Measurements from ENCODE around the gene TOX3.

The TOX3 gene

GRCh38 chr16:52460639-52461178 lies 86.2 kb downstream of the TOX3 start:
- H3K4me1 ChIP-seq (ENCODE audit: control insufficient read depth in 1 of 2, insufficient read depth in 1 of 2, low read depth in 1 of 2, low read length in 1 of 2) = no peaks in the 10 kb centered on the region
- no peak overlapping the region for H3K4me3 ChIP-seq (ENCODE audit: low read depth in 1 of 2, low read length in 1 of 2)
- H3K27ac ChIP-seq = no peak overlapping the region
- no peaks in the 10 kb centered on the region for H3K9me3 ChIP-seq
- no peaks in the 10 kb centered on the region for H3K36me3 ChIP-seq
- H3K27me3 ChIP-seq = no peaks in the 10 kb centered on the region
- TF ChIP-seq CTCF (IDR thresholded peaks at IDR 0.05) = no peak

GRCh38 chr16:52456368-52456767 lies 90.6 kb downstream of the TOX3 start:
- Histone ChIP-seq H3K4me3 (ENCODE audit: low read depth in 1 of 2, low read length in 1 of 2) (no peak overlapping the region), H3K9me3 (no peaks in the 10 kb centered on the region), H3K27ac (no peak overlapping the region), H3K27me3 (no peaks in the 10 kb centered on the region), H3K4me1 (ENCODE audit: control insufficient read depth in 1 of 2, insufficient read depth in 1 of 2, low read depth in 1 of 2, low read length in 1 of 2) (no peaks in the 10 kb centered on the region), H3K36me3 (no peaks in the 10 kb centered on the region)
- no peak for TF ChIP-seq CTCF (IDR thresholded peaks at IDR 0.05)

GRCh38 chr16:52455549-52456277 lies 91.2 kb downstream of the TOX3 start:
- no peak for TF ChIP-seq CTCF (IDR thresholded peaks at IDR 0.05)
- Histone ChIP-seq H3K36me3 (no peaks in the 10 kb centered on the region), H3K4me3 (ENCODE audit: low read depth in 1 of 2, low read length in 1 of 2) (no peak overlapping the region), H3K4me1 (ENCODE audit: control insufficient read depth in 1 of 2, insufficient read depth in 1 of 2, low read depth in 1 of 2, low read length in 1 of 2) (no peaks in the 10 kb centered on the region), H3K27ac (no peak overlapping the region), H3K9me3 (no peaks in the 10 kb centered on the region), H3K27me3 (no peaks in the 10 kb centered on the region)

GRCh38 chr16:52453644-52454043 lies 93.3 kb downstream of the TOX3 start:
- H3K4me3 ChIP-seq (ENCODE audit: low read depth in 1 of 2, low read length in 1 of 2) = no peak overlapping the region
- H3K27me3 ChIP-seq = no peaks in the 10 kb centered on the region
- TF ChIP-seq CTCF (IDR thresholded peaks at IDR 0.05) = no peak
- H3K4me1 ChIP-seq (ENCODE audit: control insufficient read depth in 1 of 2, insufficient read depth in 1 of 2, low read depth in 1 of 2, low read length in 1 of 2) = no peaks in the 10 kb centered on the region
- H3K27ac ChIP-seq = no peak overlapping the region
- H3K36me3 ChIP-seq = no peaks in the 10 kb centered on the region
- no peaks in the 10 kb centered on the region for H3K9me3 ChIP-seq

GRCh38 chr16:52451971-52452421 lies 94.9 kb downstream of the TOX3 start:
- H3K27me3 ChIP-seq = no peaks in the 10 kb centered on the region
- H3K36me3 ChIP-seq = no peaks in the 10 kb centered on the region
- H3K4me1 ChIP-seq (ENCODE audit: control insufficient read depth in 1 of 2, insufficient read depth in 1 of 2, low read depth in 1 of 2, low read length in 1 of 2) = no peaks in the 10 kb centered on the region
- H3K9me3 ChIP-seq = no peaks in the 10 kb centered on the region
- TF ChIP-seq CTCF (IDR thresholded peaks at IDR 0.05) = no peak
- no peak overlapping the region for H3K4me3 ChIP-seq (ENCODE audit: low read depth in 1 of 2, low read length in 1 of 2)
- H3K27ac ChIP-seq = no peak overlapping the region
